Mesodermal cell (in vitro differentiated cells): ENCODE results near the gene CD47.

Experiments used
- H3K27ac ChIP-seq: 2 replicates; pipeline ENCODE4 v1.7.0; 2013; ENCODE audit warnings: mild to moderate bottlenecking, low read depth, low read length, moderate library complexity; ENCODE audit not compliant: severe bottlenecking
- H3K36me3 ChIP-seq: 2 replicates; pipeline ENCODE4 v1.7.1; 2013; ENCODE audit warnings: mild to moderate bottlenecking, low read length, moderate library complexity; ENCODE audit not compliant: control insufficient read depth, insufficient read depth
- H3K4me1 ChIP-seq: one replicate; pipeline ENCODE4 v1.7.1; 2013; ENCODE audit warnings: mild to moderate bottlenecking, low read length; ENCODE audit not compliant: insufficient read depth, control insufficient read depth, poor library complexity, severe bottlenecking
- H3K4me3 ChIP-seq: 2 replicates; pipeline ENCODE4 v1.7.0; 2013; ENCODE audit warnings: low read length, control low read depth, mild to moderate bottlenecking; ENCODE audit not compliant: insufficient read depth, poor library complexity, severe bottlenecking; ENCODE audit errors: extremely low read depth
- H3K9me3 ChIP-seq: 2 replicates; pipeline ENCODE4 v1.7.1; 2013; ENCODE audit warnings: mild to moderate bottlenecking, low read length, moderate library complexity; ENCODE audit not compliant: control insufficient read depth
- WGBS, 2 experiments: methylation state at CpG; one replicate each; pipeline ENCODE4 v1.1.5; 2013; ENCODE audit warnings: missing lambda C conversion rate in 2 of 2; ENCODE audit not compliant: insufficient coverage in 2 of 2; 5-methylcytosine and 5-hydroxymethylcytosine counted together

CD47 gene

DNA sequence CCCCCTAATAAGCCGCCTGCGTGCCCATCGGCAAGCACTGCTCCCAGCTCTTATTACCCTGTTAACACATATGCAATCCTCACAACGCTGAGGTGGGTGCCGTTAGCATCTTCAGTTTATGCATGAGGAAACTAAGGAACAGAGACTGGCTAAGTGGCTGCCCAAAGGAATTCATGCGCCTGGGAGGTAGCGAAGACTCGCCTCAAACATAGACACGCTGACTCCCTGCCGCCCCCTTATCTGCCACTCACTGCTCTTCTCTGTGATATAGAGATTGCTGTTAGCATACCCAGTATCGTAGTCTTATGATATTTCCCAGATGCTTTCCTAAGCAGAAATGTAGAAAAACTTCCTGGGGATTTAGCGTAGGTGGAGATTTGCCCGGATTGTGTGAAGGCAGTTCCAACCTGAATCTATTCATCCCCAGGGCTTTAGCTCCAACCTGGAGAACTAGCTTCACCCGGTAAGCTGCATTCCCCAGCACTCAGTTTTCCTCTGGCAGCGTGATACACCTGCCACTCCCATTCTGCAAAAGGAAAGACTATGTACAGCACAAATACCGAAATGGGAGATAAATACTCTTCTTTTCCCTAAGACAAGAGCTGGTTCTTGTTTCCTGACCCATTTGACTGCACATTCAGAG lies 23.7 kb upstream of the CD47 start:
- H3K4me3 ChIP-seq = no peak overlapping the region
- peaks cover 3% of the 10 kb centered on the region for H3K4me1 ChIP-seq
- WGBS, 2 experiments = 80 to 86% methylated on average over 6 to 14 of the region's 16 CpGs
- no peaks in the 10 kb centered on the region for H3K36me3 ChIP-seq
- no peaks in the 10 kb centered on the region for H3K9me3 ChIP-seq
- H3K27ac ChIP-seq = no peak overlapping the region

DNA sequence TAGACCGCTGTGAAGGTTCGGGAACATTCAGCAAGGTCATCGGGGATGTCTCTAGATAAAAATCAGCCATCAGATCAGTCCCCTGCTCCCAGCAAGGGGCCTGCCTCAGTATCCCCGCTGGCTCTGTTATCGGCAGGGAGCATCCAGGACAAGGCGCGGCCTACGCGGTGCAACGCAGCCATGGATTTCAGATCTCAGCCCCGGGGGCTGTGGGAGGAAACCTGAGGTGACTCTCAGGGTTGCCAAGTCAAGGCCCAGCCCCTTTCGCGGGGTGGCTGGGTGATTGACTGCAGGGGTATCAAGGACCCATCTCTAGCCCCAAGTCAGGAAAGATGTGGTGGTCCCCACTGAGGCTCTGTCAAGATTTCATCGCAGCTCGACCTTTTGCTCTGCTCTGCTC lies 23.1 kb upstream of the CD47 start:
- WGBS, 2 experiments = 91 to 96% methylated on average over 9 to 14 of the region's 15 CpGs

DNA sequence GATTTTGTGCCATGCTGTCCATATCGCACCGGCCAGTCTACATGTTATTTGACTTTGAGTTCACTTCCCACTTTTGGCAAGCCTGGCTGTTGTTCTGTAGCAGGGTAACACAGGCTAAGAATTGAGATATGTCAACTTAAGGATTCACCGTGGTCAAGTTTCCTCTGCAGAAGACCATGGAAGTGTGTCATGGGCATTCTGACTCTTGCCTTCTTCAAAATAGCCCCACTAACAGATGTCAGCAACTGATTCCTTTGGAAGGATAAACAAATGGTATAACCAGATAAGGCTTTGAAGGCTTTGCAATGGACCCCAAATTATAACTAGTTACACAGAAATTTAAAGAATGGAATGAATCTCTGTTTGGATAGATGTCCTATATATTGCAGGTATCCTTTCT lies 20.1 kb upstream of the CD47 start:
- Histone ChIP-seq H3K9me3 (no peaks in the 10 kb centered on the region), H3K27ac (no peak overlapping the region), H3K4me1 (no peaks in the 10 kb centered on the region), H3K36me3 (no peaks in the 10 kb centered on the region), H3K4me3 (no peak overlapping the region)
- 83 to 97% methylated on average over 3 of the region's 3 CpGs for WGBS, 2 experiments

More for the DNA sequence above, 23.1 kb upstream of the CD47 start:
- Histone ChIP-seq H3K9me3 (no peaks in the 10 kb centered on the region), H3K36me3 (no peaks in the 10 kb centered on the region), H3K4me3 (no peak overlapping the region), H3K27ac (no peak overlapping the region), H3K4me1 (peaks cover 3% of the 10 kb centered on the region)

DNA sequence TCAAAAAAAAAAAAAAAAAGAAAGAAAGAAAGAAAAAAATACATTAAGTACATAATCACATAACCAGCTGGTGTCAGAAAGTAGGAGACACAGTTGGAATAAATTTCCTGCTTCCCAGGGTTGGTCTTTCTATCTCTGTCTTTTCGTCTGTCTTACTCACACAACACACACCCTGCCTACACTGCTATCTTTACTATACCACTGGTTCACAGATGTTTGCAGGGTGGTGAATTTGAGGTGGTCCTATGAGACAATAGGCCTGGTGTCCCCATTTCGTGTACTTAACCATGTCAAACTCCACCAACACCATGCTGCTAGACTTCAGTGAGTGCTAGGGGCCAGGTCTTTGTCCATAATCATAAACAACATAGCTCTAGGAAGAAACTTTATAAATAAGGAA lies 17.6 kb upstream of the CD47 start:
- Histone ChIP-seq H3K27ac (no peak overlapping the region), H3K4me1 (no peaks in the 10 kb centered on the region), H3K9me3 (no peaks in the 10 kb centered on the region), H3K4me3 (no peak overlapping the region), H3K36me3 (no peaks in the 10 kb centered on the region)
- WGBS, 2 experiments = no CpG with 5 or more reads among the region's 2 CpGs

DNA sequence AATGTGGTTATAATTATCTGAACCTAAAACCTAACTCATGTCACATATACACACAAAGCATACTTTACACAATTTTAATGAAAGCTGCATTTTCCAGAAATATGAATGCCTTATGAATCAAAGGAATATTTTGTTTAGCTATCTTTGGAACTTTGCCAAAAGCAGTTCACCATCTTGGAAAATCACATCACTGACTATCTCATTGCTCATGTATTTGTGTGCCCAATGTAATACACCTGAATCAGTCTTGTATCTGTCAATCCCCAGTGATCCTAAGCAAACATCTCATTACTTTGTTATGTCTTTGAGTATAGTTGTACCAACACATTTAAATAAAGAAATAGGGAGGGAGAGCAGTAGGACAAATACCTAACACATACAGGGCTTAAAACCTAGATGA lies 15.6 kb upstream of the CD47 start:
- Histone ChIP-seq H3K36me3 (no peaks in the 10 kb centered on the region), H3K27ac (no peak overlapping the region), H3K4me1 (no peaks in the 10 kb centered on the region), H3K4me3 (no peak overlapping the region), H3K9me3 (no peaks in the 10 kb centered on the region)

DNA sequence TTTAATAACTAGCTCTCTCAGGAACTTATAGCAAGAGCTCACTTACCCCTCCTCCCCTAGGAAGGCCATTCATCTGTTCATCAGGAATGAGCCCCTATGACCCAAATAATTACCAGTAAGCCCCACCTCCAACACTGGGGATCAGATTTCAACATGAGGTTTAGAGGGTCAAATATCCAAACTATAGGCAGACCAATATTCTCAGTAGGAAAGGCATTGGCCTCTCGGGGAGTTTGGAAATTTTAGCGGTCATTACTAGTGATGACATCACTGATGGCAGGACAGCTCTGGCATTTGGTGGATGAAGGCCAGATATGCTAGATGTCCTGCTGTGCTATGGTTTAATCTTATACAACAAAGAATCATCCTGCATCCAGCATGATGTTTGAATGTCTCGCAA lies 15.2 kb upstream of the CD47 start:
- no peak overlapping the region for H3K27ac ChIP-seq
- no peak overlapping the region for H3K4me3 ChIP-seq
- no peaks in the 10 kb centered on the region for H3K9me3 ChIP-seq
- WGBS, 2 experiments = 80 to 100% methylated on average over 1 of the region's 3 CpGs
- no peaks in the 10 kb centered on the region for H3K36me3 ChIP-seq
- H3K4me1 ChIP-seq = no peaks in the 10 kb centered on the region

DNA sequence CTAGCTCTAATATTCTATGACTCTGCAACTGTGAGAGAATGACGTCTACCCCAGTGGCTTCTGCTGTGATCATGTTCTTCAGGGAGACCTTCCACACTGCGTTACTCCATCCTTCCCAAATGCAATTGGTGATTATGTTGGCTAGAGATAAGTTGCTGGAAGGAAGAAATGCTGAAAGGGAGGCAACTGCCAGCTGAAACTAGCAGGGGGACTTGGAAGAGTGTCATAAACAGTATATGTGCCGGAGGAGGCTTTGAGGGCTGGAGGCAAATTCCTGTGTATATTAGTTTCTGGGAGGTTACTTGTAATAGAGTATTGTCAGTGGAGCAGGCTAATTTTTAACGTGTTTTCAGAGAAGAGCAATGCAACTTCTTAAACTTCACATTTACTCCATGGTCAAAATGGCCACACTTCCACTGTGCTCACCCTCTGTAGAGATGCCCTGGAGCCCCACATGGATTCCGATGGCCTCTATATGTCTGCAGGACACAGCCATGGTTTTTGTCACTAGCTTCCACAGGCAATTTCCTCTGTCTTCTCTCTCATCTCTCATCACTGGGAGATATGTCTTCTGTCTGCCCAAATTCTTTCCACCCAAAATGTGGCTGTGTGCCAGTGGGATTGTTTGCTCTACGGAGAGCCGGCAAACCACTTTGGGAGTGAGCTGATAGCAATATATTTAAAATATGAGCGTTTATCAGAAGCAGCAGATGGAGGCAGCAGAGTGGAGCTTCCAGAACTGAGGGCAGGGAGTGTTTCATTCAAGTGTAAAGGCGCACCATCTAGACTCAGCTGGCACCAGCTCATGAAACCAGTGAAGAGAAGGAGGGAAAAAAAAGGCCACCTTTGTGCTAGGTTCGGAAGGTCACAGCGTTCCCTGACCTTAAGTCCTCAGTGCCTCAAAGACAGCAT lies 13.3 kb upstream of the CD47 start:
- no peaks in the 10 kb centered on the region for H3K36me3 ChIP-seq
- no peaks in the 10 kb centered on the region for H3K9me3 ChIP-seq
- WGBS, 2 experiments = 92 to 94% methylated on average over 4 to 9 of the region's 11 CpGs
- no peaks in the 10 kb centered on the region for H3K4me1 ChIP-seq
- H3K4me3 ChIP-seq = no peak overlapping the region
- no peak overlapping the region for H3K27ac ChIP-seq

DNA sequence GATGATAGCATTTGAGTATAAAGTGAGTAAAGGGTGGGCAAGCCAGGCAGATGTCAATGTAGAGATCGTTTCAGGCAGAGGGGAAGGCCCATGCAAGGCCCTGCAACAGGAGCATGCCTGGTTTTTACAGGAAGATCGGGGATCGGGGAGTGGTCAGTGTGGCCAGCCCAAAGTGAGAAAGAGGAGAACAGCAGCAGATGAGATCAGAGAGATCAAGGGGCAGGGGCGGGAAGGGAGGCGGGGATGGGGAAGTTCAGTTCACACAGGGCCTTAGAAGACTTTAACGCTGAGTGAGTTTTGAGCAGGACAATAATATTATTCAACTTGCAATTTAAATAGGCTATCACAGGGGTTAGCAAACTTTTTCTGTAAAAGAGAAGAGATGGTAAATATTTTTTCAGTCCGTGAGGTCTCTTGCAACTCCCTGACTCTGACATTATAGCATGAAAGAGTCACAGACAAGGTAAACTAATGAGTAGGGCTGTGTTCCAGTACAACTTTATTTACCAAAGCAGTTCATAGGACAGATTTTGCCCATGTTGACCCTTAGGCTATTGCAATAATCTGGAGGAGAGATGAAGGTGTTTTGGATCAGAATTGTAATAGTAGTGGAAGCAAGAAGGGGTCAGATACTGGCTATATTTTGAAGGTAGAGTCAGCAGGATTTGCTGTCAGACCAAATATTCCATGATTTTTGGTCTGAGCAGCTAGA lies 12.4 kb upstream of the CD47 start:
- H3K36me3 ChIP-seq = no peaks in the 10 kb centered on the region
- no peak overlapping the region for H3K27ac ChIP-seq
- H3K4me3 ChIP-seq = no peak overlapping the region
- no peaks in the 10 kb centered on the region for H3K9me3 ChIP-seq
- WGBS, 2 experiments = 43 to 53% methylated on average over 4 of the region's 7 CpGs
- no peaks in the 10 kb centered on the region for H3K4me1 ChIP-seq

DNA sequence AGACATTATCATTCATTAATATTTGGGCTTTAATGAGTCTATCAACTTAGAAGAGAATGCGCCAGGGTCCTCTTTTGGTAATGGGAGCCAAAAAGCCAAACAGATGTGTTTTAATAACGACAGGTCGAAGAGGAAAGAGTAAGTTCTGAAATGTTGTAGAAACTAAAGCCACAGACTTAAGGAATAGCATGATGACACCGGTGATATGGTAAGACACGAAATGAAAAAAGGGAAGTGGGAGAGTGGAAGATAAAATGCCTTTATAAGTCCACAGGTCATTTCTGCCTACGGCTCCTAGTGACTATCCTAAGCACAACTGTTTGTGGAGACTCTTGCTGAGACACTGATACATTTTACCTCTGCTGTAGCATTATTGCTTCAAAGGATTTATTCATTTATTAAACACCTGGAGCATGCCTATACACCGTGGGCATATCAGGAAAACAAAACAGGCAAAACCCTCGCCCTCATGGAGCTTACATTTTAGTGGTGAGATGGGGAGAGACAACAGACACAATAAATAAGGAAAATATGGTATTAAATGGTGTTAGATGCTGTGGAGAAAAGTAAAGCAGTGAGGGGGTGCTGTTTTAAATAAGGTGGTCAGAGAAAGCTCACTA lies 11.7 kb upstream of the CD47 start:
- 94 to 97% methylated on average over 5 to 8 of the region's 8 CpGs for WGBS, 2 experiments
- no peak overlapping the region for H3K4me3 ChIP-seq
- H3K9me3 ChIP-seq = no peaks in the 10 kb centered on the region
- H3K27ac ChIP-seq = no peak overlapping the region
- no peaks in the 10 kb centered on the region for H3K4me1 ChIP-seq
- H3K36me3 ChIP-seq = no peaks in the 10 kb centered on the region

DNA sequence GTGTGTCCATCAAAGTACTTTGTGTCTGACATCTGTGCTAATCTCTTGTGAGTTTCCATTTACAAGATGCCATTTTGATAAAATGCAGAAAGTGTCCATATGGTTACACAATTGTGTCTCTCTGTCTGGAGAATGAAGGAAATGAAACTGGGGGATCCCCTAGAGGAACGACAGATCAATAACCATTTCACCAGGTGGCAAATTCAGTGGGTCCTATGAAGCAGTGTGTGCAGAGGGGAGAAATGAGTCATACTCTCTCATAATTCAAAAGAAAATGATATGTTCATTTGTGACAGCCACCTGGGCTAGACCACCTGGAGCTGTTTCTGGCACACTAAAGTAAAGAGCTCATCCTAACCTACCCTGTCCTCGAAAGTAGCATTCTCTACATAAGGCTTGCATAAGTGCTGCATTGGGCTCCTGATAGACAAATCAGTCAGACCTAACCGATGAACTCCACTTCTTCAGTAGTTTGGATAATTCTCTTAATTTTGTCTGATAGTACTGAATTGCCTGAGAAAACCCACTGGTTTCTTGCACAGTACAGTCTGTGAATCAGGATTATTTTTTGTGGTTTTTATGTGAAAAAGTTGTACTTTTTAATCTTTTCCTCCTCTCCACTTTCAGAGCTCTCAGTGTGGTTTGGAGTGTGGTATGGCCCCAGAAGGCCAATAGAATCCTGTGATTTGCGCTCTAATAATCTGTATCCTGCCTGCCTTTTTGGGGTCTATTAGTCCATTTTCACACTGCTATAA lies 10.3 kb upstream of the CD47 start:
- Histone ChIP-seq H3K9me3 (no peaks in the 10 kb centered on the region), H3K4me3 (no peak overlapping the region), H3K36me3 (no peaks in the 10 kb centered on the region), H3K27ac (no peak overlapping the region), H3K4me1 (no peaks in the 10 kb centered on the region)
- 80 to 88% methylated on average over 1 to 2 of the region's 4 CpGs for WGBS, 2 experiments
